Bronchial epithelial cell (primary cell): ENCODE data around the gene ICE2. TPM values are rescaled to one million over a fixed set of nuclear protein-coding genes. Genes with fewer than 3 reads are reported as not detected.

Source experiments
- DNase-seq: peaks from one replicate; pipeline ENCODE4 v3.0.0-alpha.2; 2010; ENCODE audit warnings: low read depth
- FAIRE-seq: peaks from 2 replicates; lab custom pipeline; 2011; peaks lifted over from hg19 to GRCh38; lab: Jason Lieb, UNC
- H3K27me3 ChIP-seq: 2 replicates; pipeline ENCODE4 v1.5.1; 2011; ENCODE audit warnings: low read length; ENCODE audit not compliant: control insufficient read depth, insufficient read depth
- H3K36me3 ChIP-seq: 2 replicates; pipeline ENCODE4 v1.5.1; 2011; ENCODE audit warnings: low read length; ENCODE audit not compliant: control insufficient read depth, insufficient read depth
- H3K4me3 ChIP-seq: 2 replicates; pipeline ENCODE4 v1.5.1; 2011; ENCODE audit warnings: mild to moderate bottlenecking, low read depth, low read length, control low read depth
- total RNA-seq: library from RNA; depleted of rRNA; stranded (reverse); fragments of >200 nt; gene quantifications from 2 replicates; pipeline ENCODE4 v1.2.1, GENCODE V29; 2014
- TF ChIP-seq, protein P1 (sequence below): IDR thresholded peaks from 2 replicates; pipeline ENCODE4 v1.5.1; 2011; ENCODE audit warnings: mild to moderate bottlenecking, moderate library complexity, low read length, control low read depth, inconsistent platforms; ENCODE audit not compliant: insufficient read depth, severe bottlenecking

Gene ICE2
- total RNA-seq, 1 donor from 2014 or later, result 22.6 TPM

DNA sequence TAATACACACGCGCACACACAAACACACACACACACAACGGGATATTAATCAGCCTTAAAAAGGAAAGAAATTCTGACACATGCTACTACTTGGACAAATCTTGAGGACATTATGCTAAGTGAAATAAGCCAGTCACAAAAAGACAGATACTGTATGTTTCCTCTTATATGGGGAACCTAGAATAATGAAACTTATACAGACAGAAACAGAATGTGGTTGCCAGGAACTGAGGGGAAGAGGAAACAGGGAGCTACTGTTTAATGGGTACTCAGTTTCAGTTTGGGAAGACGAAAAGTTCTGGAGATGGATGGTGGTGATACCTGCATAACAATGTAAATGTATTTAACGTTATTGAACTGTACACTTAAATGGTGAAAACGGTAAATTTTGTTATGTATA, 20.2 kb downstream of the ICE2 start:
- Histone ChIP-seq H3K36me3 (no peaks in the 10 kb centered on the region), H3K4me3 (no peak overlapping the region), H3K27me3 (no peaks in the 10 kb centered on the region)
- no peak for DNase-seq
- TF ChIP-seq, protein P1, sequence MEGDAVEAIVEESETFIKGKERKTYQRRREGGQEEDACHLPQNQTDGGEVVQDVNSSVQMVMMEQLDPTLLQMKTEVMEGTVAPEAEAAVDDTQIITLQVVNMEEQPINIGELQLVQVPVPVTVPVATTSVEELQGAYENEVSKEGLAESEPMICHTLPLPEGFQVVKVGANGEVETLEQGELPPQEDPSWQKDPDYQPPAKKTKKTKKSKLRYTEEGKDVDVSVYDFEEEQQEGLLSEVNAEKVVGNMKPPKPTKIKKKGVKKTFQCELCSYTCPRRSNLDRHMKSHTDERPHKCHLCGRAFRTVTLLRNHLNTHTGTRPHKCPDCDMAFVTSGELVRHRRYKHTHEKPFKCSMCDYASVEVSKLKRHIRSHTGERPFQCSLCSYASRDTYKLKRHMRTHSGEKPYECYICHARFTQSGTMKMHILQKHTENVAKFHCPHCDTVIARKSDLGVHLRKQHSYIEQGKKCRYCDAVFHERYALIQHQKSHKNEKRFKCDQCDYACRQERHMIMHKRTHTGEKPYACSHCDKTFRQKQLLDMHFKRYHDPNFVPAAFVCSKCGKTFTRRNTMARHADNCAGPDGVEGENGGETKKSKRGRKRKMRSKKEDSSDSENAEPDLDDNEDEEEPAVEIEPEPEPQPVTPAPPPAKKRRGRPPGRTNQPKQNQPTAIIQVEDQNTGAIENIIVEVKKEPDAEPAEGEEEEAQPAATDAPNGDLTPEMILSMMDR, result no peak
- no peak for FAIRE-seq

DNA sequence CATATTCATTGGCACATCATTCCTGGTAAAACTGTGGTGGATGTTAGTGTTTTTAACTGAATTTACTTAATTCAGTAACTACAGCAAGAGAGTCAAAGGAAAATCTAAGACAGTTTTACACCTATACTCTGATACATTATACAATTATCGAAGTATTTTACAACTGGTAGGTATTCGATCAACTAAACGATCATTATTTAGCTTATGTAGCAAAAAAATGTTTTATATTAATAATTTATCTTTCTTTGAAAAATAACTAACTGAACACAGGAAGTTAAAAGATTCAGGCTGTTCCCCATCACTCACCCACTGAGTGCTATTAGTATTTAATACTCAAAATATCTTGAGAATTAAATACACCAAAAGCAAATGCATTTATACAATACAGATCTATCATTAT, 21.0 kb downstream of the ICE2 start:
- no peaks in the 10 kb centered on the region for H3K27me3 ChIP-seq
- TF ChIP-seq, protein P1, result no peak
- no peak overlapping the region for H3K4me3 ChIP-seq
- DNase-seq (no peak), FAIRE-seq (no peak)
- no peaks in the 10 kb centered on the region for H3K36me3 ChIP-seq

DNA sequence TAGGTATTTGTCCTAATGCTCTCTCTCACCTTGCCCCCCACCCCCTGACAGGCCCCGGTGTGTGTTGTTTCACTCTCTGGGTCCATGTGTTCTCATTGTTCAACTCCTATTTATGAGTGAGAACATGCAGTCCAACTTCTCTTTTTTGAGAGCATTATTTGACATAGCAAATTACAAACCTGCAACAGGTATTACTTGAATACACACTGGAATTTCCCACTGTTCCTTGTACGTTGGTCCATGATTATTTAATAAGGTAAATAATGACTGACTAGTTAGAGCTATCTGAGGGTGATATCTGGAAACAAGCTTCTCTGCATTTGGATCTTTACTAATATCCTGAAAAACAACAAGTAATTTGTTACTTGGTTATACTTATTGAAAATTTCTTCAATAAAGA, 24.1 kb downstream of the ICE2 start:
- no peaks in the 10 kb centered on the region for H3K36me3 ChIP-seq
- no peaks in the 10 kb centered on the region for H3K27me3 ChIP-seq
- FAIRE-seq (no peak), DNase-seq (no peak)
- TF ChIP-seq, protein P1, result no peak
- no peak overlapping the region for H3K4me3 ChIP-seq

DNA sequence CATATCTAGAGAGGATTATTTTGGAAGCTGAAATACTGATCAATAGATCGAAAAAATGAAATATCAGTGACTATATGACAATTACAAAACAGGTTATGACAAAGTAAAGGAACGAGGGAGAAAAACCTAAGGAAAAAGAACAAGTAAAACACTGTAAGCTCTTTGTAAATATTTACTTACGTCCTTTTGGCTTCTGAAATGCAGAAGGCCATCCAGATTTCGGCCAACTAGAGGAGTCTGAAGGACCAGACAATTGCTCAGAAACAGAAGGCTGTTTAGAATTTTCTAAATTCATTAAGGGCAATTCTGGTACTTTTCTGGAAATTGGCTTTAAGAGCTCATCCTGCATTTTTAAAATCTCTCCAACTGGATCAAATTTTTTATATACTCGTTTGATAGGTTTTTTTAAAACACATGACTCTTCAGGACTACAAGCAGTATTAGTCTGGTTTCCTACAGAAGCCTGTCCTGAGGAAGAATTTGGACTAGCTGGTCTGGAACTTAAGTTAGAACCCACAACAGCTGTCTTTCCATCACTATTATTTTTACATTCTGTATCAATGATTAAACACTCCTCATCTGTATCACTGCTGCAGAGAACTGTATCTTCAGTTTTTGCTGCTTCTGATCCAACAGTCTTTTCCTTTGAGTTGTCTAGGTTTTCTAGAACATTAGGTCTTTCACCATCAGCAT, 30.1 kb downstream of the ICE2 start:
- no peaks in the 10 kb centered on the region for H3K36me3 ChIP-seq

DNA sequence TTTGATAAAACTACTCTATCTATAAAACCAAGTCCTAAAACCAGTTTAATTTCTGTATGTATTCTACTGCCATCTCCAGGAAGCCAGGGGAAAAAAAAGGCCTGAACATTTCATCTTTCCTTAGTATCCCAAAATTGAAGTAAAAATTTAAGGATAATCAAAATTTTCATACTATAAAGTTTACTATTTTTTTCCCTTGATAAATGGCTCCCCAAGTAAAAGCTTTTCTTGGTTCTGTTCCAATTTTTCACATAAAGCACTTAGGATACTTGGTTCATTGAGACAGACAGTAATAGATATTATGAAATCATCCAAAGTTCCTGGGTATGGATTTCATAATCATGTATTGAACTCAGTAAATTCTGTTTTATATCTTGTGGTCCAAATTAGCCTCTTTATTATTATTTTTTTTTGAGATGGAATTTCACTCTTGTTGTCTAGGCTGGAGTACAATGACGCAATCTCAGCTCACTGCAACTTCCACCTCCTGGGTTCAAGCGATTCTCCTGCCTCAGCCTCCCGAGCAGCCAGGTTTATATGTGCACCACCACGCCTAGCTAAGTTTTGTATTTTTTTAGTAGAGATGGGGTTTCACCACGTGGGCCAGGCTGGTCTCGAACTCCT, 34.5 kb downstream of the ICE2 start:
- Histone ChIP-seq H3K4me3 (no peak overlapping the region), H3K27me3 (no peaks in the 10 kb centered on the region), H3K36me3 (no peaks in the 10 kb centered on the region)
- TF ChIP-seq, protein P1, result peak; percentile 23
- DNase-seq (peak; percentile 37), FAIRE-seq (no peak)

More for the DNA sequence above, 30.1 kb downstream of the ICE2 start:
- Histone ChIP-seq H3K4me3 (no peak overlapping the region), H3K27me3 (no peaks in the 10 kb centered on the region)
- DNase-seq, result no peak
- TF ChIP-seq, protein P1, result no peak
- no peak for FAIRE-seq

DNA sequence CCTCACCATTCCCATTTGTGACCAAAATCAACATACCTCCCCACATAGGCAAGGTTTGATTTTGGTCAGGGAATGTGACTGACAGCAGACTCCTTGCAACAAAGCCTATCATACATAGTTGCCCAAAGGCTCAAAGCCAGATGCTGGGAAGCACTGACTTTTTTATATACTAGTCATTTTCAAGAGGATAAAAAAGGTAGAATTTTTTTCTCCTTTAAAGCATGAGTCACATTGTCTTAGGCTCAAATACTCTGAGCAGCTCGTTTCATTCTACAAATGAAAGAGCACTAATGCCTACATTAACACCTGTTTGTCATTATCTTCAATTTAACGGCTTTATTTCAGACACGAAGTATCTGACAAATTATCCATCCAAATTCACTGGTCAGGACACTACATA, 36.2 kb downstream of the ICE2 start:
- DNase-seq (peak; percentile 23), FAIRE-seq (no peak)
- Histone ChIP-seq H3K36me3 (no peaks in the 10 kb centered on the region), H3K27me3 (no peaks in the 10 kb centered on the region), H3K4me3 (no peak overlapping the region)
- TF ChIP-seq, protein P1, result no peak
